SU-DHL-6 (cell line): ENCODE measurements around the gene SLC28A3.

Experiments
- CTCF ChIP-seq: fragments of 200-600 bp; sonication (generic); IDR thresholded peaks from one replicate; pipeline ENCODE4 v1.5.1; 2017; ENCODE audit warnings: antibody characterized with exemption, mild to moderate bottlenecking, low read length, moderate library complexity; ENCODE audit not compliant: insufficient read depth, poor library complexity, severe bottlenecking
- EZH2phosphoT487 ChIP-seq: fragments of 200-600 bp; sonication (generic), shearing (Covaris generic); conservative IDR thresholded peaks from 2 replicates; pipeline ENCODE4 v1.6.1; 2018; ENCODE audit warnings: mild to moderate bottlenecking, antibody characterized with exemption, low read length, moderate library complexity, mixed read lengths

- no peak for TF ChIP-seq CTCF
- TF ChIP-seq EZH2phosphoT487, result no peak
These were observed 62.9 kb downstream of the SLC28A3 start for GRCh38 chr9:84277646-84278045.
